HL-60 (cell line): Measurements from ENCODE around the gene CCDC57.

ENCODE experiments used
- DNase-seq, 2 experiments: peaks; one replicate each; pipeline ENCODE4 v3.0.0-alpha.2; 2010 to 2020; ENCODE audit warnings: low read depth in 1 of 2, low spot score in 1 of 2
- H3K27ac ChIP-seq: fragments of 250-450 bp; sonication (Bioruptor Pico); replicated peaks from 2 replicates; pipeline ENCODE4 v1.5.1; 2020; ENCODE audit warnings: mild to moderate bottlenecking, moderate library complexity
- H3K27me3 ChIP-seq: fragments of 250-450 bp; sonication (Bioruptor Pico); 2 replicates; pipeline ENCODE4 v1.5.1; 2021; ENCODE audit warnings: mild to moderate bottlenecking, moderate library complexity; ENCODE audit not compliant: insufficient read depth, poor library complexity, severe bottlenecking
- H3K4me3 ChIP-seq: replicated peaks from 2 replicates; pipeline ENCODE4 v1.5.1; 2011; ENCODE audit warnings: mild to moderate bottlenecking, control low read depth, low read length; ENCODE audit not compliant: insufficient read depth
- CTCF ChIP-seq: IDR thresholded peaks from one replicate; pipeline ENCODE4 v1.5.1; 2011; ENCODE audit warnings: low read length, control low read depth, inconsistent platforms; ENCODE audit not compliant: insufficient read depth
- GABPA ChIP-seq: IDR thresholded peaks from 2 replicates; pipeline ENCODE4 v1.6.1; 2012; ENCODE audit warnings: low read depth
- POLR2AphosphoS5 ChIP-seq: IDR thresholded peaks from 2 replicates; pipeline ENCODE4 v1.6.1; 2012; ENCODE audit warnings: low read depth
- REST ChIP-seq: IDR thresholded peaks from 2 replicates; pipeline ENCODE4 v1.6.1; 2012; ENCODE audit warnings: low read depth; ENCODE audit not compliant: insufficient replicate concordance
- SPI1 ChIP-seq: IDR thresholded peaks from 2 replicates; pipeline ENCODE4 v1.6.1; 2012; ENCODE audit warnings: low read depth, mild to moderate bottlenecking, borderline replicate concordance

The CCDC57 gene

GRCh38 chr17:82060614-82061013 is 152.0 kb downstream of the CCDC57 start:
- DNase-seq: no peak
- H3K27ac ChIP-seq: no peak overlapping the region
- TF ChIP-seq GABPA (no peak), CTCF (no peak), REST (no peak), POLR2AphosphoS5 (no peak), SPI1 (no peak)
- H3K27me3 ChIP-seq: no peaks in the 10 kb centered on the region
- H3K4me3 ChIP-seq: no peak overlapping the region

- no peaks in the 10 kb centered on the region for H3K27me3 ChIP-seq
- no peak for DNase-seq
- no peak overlapping the region for H3K4me3 ChIP-seq
- H3K27ac ChIP-seq: no peak overlapping the region
- TF ChIP-seq CTCF (no peak), POLR2AphosphoS5 (no peak), SPI1 (no peak), GABPA (no peak), REST (no peak)
Observed at GRCh38 chr17:82060001-82060380, 152.7 kb downstream of the CCDC57 start.

GRCh38 chr17:82059272-82060000 is 153.2 kb downstream of the CCDC57 start:
- Histone ChIP-seq H3K27me3 (no peaks in the 10 kb centered on the region), H3K27ac (no peak overlapping the region)
- TF ChIP-seq POLR2AphosphoS5 (peak; percentile 39; the same call in 1 of the 2 replicates), CTCF (no peak)

GRCh38 chr17:82058855-82059249 is 153.8 kb downstream of the CCDC57 start:
- Histone ChIP-seq H3K27me3 (no peaks in the 10 kb centered on the region), H3K4me3 (no peak overlapping the region), H3K27ac (no peak overlapping the region)
- no peak for TF ChIP-seq POLR2AphosphoS5
- TF ChIP-seq SPI1: no peak
- TF ChIP-seq GABPA: no peak
- TF ChIP-seq CTCF: no peak
- no peak for TF ChIP-seq REST
- DNase-seq: no peak

More at GRCh38 chr17:82059272-82060000, 153.2 kb downstream of the CCDC57 start:
- no peak overlapping the region for H3K4me3 ChIP-seq
- DNase-seq: no peak
